GM12872 (cell line): ENCODE results near the gene COL15A1.

Source experiments
- CTCF ChIP-seq: IDR thresholded peaks from 3 replicates; pipeline ENCODE4 v1.5.1; 2011; ENCODE audit warnings: low read depth, mild to moderate bottlenecking, low read length, moderate library complexity; ENCODE audit not compliant: insufficient read depth

COL15A1 gene

GRCh38 chr9:98977246-98977714 lies 33.6 kb downstream of the COL15A1 start:
- TF ChIP-seq CTCF, result no peak

- no peak for TF ChIP-seq CTCF
Measured at GRCh38 chr9:98977813-98978212, 34.1 kb downstream of the COL15A1 start.

GRCh38 chr9:98978231-98978681 lies 34.5 kb downstream of the COL15A1 start:
- no peak for TF ChIP-seq CTCF

- TF ChIP-seq CTCF, result no peak
Measured at GRCh38 chr9:98980291-98980690, 36.6 kb downstream of the COL15A1 start.

GRCh38 chr9:98983295-98984268 lies 39.9 kb downstream of the COL15A1 start:
- TF ChIP-seq CTCF, result no peak

- no peak for TF ChIP-seq CTCF
Measured at GRCh38 chr9:98985596-98985995, 41.9 kb downstream of the COL15A1 start.

- no peak for TF ChIP-seq CTCF
Measured at GRCh38 chr9:98986866-98987651, 43.4 kb downstream of the COL15A1 start.
